NB4 (cell line): ENCODE results near the gene PCCA.

Experiments used
- DNase-seq: peaks from one replicate; pipeline ENCODE4 v3.0.0; 2010; ENCODE audit warnings: low read depth
- H3K4me3 ChIP-seq: one replicate; pipeline ENCODE4 v1.5.1; 2011; ENCODE audit warnings: mild to moderate bottlenecking, low read depth, low read length, moderate library complexity
- MYC ChIP-seq: IDR thresholded peaks from 2 replicates; pipeline ENCODE4 v1.6.1; 2011; ENCODE audit warnings: low read depth, low read length
- POLR2A ChIP-seq: IDR thresholded peaks from 2 replicates; pipeline ENCODE4 v1.6.1; 2011; ENCODE audit warnings: mild to moderate bottlenecking; ENCODE audit not compliant: insufficient read length; ENCODE audit errors: extremely low read depth
- TF ChIP-seq, protein P1 (sequence below): IDR thresholded peaks from one replicate; pipeline ENCODE4 v1.5.1; 2012; ENCODE audit warnings: low read depth, low read length
- TF ChIP-seq, protein P2 (sequence below): IDR thresholded peaks from 2 replicates; pipeline ENCODE4 v1.6.1; 2011; ENCODE audit warnings: low read depth, low read length

The PCCA gene

DNA sequence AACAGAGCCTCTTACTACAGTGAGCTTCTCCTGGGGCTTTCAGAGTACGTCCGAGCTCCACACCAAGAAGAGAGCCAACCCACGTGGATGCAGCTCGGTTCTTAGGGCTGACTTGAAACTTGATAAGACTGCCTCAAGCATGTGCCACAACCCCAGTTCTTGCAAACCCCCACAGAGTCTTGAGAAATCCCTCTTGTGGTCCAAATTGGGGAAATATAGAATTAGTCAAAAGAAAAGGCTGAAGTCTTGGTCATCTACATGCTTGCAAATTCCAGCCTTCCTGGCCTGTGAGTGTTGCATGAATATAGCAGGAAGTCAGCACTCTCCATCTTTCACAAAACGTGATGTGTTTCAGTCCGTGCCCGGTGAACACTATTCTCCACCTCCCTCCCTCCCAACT is 404.5 kb downstream of the PCCA start:
- no peak overlapping the region for H3K4me3 ChIP-seq
- DNase-seq, result peak; percentile 85
- TF ChIP-seq, protein P1, sequence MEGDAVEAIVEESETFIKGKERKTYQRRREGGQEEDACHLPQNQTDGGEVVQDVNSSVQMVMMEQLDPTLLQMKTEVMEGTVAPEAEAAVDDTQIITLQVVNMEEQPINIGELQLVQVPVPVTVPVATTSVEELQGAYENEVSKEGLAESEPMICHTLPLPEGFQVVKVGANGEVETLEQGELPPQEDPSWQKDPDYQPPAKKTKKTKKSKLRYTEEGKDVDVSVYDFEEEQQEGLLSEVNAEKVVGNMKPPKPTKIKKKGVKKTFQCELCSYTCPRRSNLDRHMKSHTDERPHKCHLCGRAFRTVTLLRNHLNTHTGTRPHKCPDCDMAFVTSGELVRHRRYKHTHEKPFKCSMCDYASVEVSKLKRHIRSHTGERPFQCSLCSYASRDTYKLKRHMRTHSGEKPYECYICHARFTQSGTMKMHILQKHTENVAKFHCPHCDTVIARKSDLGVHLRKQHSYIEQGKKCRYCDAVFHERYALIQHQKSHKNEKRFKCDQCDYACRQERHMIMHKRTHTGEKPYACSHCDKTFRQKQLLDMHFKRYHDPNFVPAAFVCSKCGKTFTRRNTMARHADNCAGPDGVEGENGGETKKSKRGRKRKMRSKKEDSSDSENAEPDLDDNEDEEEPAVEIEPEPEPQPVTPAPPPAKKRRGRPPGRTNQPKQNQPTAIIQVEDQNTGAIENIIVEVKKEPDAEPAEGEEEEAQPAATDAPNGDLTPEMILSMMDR, result no peak
- no peak for TF ChIP-seq POLR2A
- TF ChIP-seq MYC, result peak; percentile 93
- TF ChIP-seq, protein P2, sequence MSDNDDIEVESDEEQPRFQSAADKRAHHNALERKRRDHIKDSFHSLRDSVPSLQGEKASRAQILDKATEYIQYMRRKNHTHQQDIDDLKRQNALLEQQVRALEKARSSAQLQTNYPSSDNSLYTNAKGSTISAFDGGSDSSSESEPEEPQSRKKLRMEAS, result peak; percentile 93

DNA sequence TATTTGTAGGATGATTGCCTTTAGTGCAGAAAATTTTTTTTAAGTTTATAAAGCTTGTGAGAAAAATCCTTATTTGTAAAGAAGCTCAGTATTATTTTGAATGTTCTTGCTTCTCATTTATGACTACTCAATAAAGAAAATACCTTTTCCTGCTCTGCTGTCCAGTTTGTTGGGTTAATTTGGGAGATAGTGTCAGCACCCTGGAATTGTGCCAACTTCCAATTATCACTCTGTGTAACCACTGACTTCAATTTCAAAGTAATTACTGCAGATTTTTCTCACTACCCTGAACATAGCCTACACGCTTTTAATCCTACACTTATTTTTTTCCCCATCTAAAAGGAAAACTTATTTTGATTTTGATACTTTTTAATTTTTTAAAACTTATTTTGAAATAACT is 406.6 kb downstream of the PCCA start:
- TF ChIP-seq, protein P1, result no peak
- TF ChIP-seq MYC, result no peak
- TF ChIP-seq, protein P2, result no peak
- no peak for TF ChIP-seq POLR2A
- no peak overlapping the region for H3K4me3 ChIP-seq
- DNase-seq, result no peak

DNA sequence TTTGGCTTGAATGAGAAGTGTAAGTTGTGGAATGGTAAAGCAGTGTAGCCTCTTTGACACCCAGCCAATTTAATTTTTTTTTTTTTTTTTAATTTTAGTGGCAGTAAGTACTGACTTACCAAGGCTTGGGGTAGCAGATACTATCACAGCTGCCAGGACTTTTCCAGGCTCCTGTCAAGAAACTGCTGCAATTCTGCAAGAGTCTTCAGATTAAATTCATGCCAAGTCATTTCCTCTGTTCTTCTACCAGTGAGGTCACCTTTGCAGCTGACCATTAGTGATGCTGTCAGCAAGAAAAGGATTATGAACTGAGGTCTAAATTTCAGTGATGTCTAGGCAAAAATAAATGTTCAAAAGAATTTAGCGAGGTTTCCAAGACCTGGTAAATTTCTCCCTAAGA is 408.5 kb downstream of the PCCA start:
- TF ChIP-seq, protein P2, result no peak
- TF ChIP-seq POLR2A (no peak), MYC (no peak)
- TF ChIP-seq, protein P1, result no peak
- DNase-seq, result peak; percentile 40
- H3K4me3 ChIP-seq, result no peak overlapping the region

DNA sequence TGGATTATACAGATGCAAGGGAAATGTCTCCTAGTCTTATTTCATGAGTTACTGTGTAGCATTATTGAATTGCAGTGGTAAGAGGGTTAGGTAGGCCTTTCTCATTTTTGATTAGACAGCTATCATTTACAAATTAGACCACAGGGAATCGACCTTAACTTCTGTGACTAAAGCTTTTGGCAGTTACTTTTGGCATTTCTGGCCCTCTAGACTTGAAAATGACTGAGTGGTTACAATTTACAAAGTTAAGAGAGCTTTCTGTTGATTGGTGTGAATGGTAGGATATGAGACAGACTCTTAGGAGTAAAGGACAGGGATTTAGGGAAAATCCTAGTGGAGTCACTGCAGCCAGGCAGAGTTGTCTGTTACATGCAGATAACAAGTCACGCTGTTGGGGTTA is 413.6 kb downstream of the PCCA start:
- TF ChIP-seq, protein P1, result no peak
- TF ChIP-seq POLR2A (no peak), MYC (no peak)
- TF ChIP-seq, protein P2, result no peak
- no peak overlapping the region for H3K4me3 ChIP-seq
- no peak for DNase-seq

DNA sequence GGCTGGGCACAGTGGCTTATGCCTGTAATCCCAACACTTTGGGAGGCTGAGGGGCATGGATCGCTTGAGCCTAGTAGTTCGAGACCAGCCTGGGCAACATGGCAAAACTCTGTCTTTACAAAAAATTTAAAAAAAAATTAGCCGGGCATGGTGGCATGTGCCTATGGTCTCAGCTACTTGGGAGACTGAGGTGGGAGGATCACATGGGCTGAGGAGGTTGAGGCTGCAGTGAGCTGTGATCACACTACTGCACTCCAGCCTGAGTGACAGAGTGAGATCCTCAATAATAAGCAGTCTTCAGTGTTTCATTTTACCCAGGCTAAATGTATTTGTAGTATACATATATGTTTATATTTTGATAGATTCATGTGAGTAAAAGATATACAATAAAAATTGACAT is 414.7 kb downstream of the PCCA start:
- no peak for DNase-seq
- TF ChIP-seq, protein P1, result no peak
- no peak overlapping the region for H3K4me3 ChIP-seq

DNA sequence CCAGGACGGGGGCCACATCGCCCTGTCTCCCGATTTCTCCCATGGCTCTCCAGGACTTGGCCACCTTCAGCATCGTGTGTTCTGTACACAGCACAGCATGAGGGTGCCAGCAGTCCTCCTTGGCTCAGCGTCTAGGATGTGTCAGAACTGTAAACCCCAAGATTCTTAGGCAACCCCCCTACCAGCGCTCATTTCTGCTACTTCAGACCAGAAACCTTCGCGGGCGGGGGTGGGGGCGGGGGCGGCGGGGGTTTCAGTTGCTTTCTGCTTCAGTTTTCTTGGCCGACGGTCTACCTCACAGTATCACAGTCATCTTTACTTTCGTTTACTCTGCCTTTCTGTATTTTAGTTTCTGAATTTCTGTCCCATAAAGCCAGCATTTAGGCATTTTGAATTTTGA is 417.3 kb downstream of the PCCA start:
- no peak for DNase-seq
- no peak overlapping the region for H3K4me3 ChIP-seq
- TF ChIP-seq, protein P1, result no peak
- TF ChIP-seq POLR2A (no peak), MYC (no peak)
- TF ChIP-seq, protein P2, result no peak
